ENCODE results near the gene TRAFD1. TPM values are rescaled to one million over a fixed set of nuclear protein-coding genes. Genes with fewer than 3 reads are reported as not detected.

The TRAFD1 gene
- total and polyA plus RNA-seq, 2 of the 13 experiments (the other 11 are each of a cell fraction or from before 2014, with no cell fraction given): 9.5 to 20.9 TPM

GRCh38 chr12:112108202-112109079, 16.9 kb upstream of the TRAFD1 start, which contains the start of gene NAA25 (continued):
- TF ChIP-seq KLF11 (CRISPR knock-in tag; IDR thresholded peaks at IDR 0.05) (no peak), GATAD2A (CRISPR knock-in tag; IDR thresholded peaks at IDR 0.05) (peak; percentile 41), DMAP1 (CRISPR knock-in tag; IDR thresholded peaks at IDR 0.05) (peak; percentile 71), CREM (IDR thresholded peaks at IDR 0.05) (no peak), CREM (CRISPR knock-in tag; IDR thresholded peaks at IDR 0.05) (no peak), ZSCAN25 (CRISPR knock-in tag; IDR thresholded peaks at IDR 0.05) (peak; percentile 48; the same call in 1 of the 2 replicates), SAP130 (CRISPR knock-in tag; IDR thresholded peaks at IDR 0.05; ENCODE audit: low read depth) (peak; percentile 84), KDM5A (IDR thresholded peaks at IDR 0.05; ENCODE audit: borderline replicate concordance, low read length) (peak; percentile 31; the same call in 1 of the 2 replicates), PTBP1 (IDR thresholded peaks at IDR 0.05; ENCODE audit: low read depth, low read length, poor library complexity, severe bottlenecking) (no peak), ATF7-NPFF (CRISPR knock-in tag; IDR thresholded peaks at IDR 0.05; ENCODE audit: low read depth) (peak; percentile 68), HNF4G (IDR thresholded peaks at IDR 0.05; ENCODE audit: borderline replicate concordance, low read depth, low read length) (no peak), HNF4G (CRISPR knock-in tag; IDR thresholded peaks at IDR 0.05; ENCODE audit: borderline replicate concordance, low read depth) (peak; percentile 27; the same call in 1 of the 2 replicates), RXRA (CRISPR knock-in tag; IDR thresholded peaks at IDR 0.05) (peak; percentile 58), FOXK2 (IDR thresholded peaks at IDR 0.05) (peak; percentile 58), MXD4 (CRISPR knock-in tag; IDR thresholded peaks at IDR 0.05) (0 out of 2 replicates have a peak, but pooled peaks have one; percentile 45), RXRB (CRISPR knock-in tag; IDR thresholded peaks at IDR 0.05; ENCODE audit: borderline replicate concordance) (peak; percentile 50; the same call in 1 of the 2 replicates)
- TF ChIP-seq, protein P1, sequence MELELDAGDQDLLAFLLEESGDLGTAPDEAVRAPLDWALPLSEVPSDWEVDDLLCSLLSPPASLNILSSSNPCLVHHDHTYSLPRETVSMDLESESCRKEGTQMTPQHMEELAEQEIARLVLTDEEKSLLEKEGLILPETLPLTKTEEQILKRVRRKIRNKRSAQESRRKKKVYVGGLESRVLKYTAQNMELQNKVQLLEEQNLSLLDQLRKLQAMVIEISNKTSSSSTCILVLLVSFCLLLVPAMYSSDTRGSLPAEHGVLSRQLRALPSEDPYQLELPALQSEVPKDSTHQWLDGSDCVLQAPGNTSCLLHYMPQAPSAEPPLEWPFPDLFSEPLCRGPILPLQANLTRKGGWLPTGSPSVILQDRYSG (CRISPR knock-in tag; IDR thresholded peaks at IDR 0.05): peak; percentile 73; the same call in 1 of the 2 replicates
- TF ChIP-seq, protein P2, sequence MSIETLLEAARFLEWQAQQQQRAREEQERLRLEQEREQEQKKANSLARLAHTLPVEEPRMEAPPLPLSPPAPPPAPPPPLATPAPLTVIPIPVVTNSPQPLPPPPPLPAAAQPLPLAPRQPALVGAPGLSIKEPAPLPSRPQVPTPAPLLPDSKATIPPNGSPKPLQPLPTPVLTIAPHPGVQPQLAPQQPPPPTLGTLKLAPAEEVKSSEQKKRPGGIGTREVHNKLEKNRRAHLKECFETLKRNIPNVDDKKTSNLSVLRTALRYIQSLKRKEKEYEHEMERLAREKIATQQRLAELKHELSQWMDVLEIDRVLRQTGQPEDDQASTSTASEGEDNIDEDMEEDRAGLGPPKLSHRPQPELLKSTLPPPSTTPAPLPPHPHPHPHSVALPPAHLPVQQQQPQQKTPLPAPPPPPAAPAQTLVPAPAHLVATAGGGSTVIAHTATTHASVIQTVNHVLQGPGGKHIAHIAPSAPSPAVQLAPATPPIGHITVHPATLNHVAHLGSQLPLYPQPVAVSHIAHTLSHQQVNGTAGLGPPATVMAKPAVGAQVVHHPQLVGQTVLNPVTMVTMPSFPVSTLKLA (IDR thresholded peaks at IDR 0.05): peak; percentile 79
- TF ChIP-seq, protein P3, sequence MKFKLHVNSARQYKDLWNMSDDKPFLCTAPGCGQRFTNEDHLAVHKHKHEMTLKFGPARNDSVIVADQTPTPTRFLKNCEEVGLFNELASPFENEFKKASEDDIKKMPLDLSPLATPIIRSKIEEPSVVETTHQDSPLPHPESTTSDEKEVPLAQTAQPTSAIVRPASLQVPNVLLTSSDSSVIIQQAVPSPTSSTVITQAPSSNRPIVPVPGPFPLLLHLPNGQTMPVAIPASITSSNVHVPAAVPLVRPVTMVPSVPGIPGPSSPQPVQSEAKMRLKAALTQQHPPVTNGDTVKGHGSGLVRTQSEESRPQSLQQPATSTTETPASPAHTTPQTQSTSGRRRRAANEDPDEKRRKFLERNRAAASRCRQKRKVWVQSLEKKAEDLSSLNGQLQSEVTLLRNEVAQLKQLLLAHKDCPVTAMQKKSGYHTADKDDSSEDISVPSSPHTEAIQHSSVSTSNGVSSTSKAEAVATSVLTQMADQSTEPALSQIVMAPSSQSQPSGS (CRISPR knock-in tag; IDR thresholded peaks at IDR 0.05): no peak
- TF ChIP-seq, protein P4, sequence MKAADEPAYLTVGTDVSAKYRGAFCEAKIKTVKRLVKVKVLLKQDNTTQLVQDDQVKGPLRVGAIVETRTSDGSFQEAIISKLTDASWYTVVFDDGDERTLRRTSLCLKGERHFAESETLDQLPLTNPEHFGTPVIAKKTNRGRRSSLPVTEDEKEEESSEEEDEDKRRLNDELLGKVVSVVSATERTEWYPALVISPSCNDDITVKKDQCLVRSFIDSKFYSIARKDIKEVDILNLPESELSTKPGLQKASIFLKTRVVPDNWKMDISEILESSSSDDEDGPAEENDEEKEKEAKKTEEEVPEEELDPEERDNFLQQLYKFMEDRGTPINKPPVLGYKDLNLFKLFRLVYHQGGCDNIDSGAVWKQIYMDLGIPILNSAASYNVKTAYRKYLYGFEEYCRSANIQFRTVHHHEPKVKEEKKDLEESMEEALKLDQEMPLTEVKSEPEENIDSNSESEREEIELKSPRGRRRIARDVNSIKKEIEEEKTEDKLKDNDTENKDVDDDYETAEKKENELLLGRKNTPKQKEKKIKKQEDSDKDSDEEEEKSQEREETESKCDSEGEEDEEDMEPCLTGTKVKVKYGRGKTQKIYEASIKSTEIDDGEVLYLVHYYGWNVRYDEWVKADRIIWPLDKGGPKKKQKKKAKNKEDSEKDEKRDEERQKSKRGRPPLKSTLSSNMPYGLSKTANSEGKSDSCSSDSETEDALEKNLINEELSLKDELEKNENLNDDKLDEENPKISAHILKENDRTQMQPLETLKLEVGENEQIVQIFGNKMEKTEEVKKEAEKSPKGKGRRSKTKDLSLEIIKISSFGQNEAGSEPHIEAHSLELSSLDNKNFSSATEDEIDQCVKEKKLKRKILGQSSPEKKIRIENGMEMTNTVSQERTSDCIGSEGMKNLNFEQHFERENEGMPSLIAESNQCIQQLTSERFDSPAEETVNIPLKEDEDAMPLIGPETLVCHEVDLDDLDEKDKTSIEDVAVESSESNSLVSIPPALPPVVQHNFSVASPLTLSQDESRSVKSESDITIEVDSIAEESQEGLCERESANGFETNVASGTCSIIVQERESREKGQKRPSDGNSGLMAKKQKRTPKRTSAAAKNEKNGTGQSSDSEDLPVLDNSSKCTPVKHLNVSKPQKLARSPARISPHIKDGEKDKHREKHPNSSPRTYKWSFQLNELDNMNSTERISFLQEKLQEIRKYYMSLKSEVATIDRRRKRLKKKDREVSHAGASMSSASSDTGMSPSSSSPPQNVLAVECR (CRISPR knock-in tag; IDR thresholded peaks at IDR 0.05; ENCODE audit: borderline replicate concordance): peak; percentile 64; the same call in 1 of the 2 replicates
